NCI-H2227 (cell line): ENCODE data around the gene RIC8B.

Source experiments
- DNase-seq: peaks from one replicate; lab custom pipeline; 2025; ENCODE audit not compliant: unreplicated experiment; lab: John Stamatoyannopoulos, UW

Gene RIC8B

GRCh38 chr12:106926657-106927056 is 152.2 kb downstream of the RIC8B start:
- no peak for DNase-seq

GRCh38 chr12:106934277-106934676 is 159.8 kb downstream of the RIC8B start:
- no peak for DNase-seq
